ENCODE measurements around the gene TTC28.
"Not testable (repeated sequence)": the region's sequence is repeated elsewhere in the genome, so short reads cannot be mapped to it uniquely, and the experiment has no call there.

TTC28 gene

DNA sequence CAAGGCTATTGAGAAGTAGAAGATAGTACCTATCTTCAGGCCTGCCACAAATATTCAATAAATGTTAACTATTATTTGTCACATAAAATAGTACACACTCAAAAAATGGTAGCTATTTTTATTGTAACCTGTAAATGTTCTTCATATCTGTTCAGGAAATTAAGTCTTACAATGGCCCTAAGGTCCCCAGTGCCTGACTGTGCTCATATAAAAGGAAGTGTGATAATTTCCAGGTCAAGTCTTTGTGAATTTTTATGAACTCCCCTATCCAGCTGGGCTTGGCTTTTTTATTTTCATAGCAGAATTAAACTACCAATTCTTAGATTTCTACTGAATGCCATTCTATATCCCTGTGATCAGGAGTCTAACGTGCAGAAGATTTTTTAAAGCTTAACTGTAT, 476.4 kb downstream of the TTC28 start:
- H3K4me3 ChIP-seq (ENCODE audit: low read length): no peak overlapping the region
- no peak for TF ChIP-seq ZNF274 (IDR thresholded peaks at IDR 0.05; ENCODE audit: low read depth, low read length)

DNA sequence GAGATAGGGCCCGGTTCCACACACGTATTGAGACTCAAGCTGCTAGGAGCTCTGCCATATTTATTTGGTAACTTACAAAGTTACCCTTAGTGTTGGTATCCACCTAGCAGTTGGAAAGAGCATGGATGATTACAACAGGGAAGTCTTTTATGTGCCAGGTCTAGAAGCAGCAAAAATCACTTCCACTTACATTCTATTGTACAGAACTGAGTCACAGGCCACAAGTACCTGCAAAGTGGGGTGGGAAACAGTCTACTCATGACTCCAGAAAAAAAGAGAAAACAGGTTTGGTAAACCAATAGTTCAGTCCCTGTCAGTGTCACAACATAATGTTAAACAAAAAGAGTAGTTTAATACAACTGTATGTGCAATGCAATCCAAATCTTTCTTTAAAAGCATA, 480.9 kb downstream of the TTC28 start:
- no peak for TF ChIP-seq ZNF274 (IDR thresholded peaks at IDR 0.05; ENCODE audit: low read depth, low read length)
- no peak overlapping the region for H3K4me3 ChIP-seq (ENCODE audit: low read length)

DNA sequence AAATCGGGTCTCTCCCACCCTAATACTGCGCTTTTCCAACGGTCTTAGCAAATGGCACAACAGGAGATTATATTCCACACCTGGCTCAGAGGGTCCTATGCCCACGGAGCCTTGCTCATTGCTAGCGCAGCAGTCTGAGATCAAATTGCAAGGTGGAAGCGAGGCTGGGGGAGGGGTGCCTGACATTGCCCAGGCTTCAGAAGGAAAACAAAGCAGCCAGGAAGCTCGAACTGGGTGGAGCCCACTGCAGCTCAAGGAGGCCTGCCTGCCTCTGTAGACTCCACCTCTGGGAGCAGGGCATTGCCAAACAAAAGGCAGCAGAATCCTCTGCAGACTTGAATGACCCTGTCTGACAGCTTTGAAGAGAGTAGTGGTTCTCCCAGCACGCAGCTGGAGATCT, 488.1 kb downstream of the TTC28 start:
- H3K4me3 ChIP-seq (ENCODE audit: low read length): not testable (repeated sequence)

DNA sequence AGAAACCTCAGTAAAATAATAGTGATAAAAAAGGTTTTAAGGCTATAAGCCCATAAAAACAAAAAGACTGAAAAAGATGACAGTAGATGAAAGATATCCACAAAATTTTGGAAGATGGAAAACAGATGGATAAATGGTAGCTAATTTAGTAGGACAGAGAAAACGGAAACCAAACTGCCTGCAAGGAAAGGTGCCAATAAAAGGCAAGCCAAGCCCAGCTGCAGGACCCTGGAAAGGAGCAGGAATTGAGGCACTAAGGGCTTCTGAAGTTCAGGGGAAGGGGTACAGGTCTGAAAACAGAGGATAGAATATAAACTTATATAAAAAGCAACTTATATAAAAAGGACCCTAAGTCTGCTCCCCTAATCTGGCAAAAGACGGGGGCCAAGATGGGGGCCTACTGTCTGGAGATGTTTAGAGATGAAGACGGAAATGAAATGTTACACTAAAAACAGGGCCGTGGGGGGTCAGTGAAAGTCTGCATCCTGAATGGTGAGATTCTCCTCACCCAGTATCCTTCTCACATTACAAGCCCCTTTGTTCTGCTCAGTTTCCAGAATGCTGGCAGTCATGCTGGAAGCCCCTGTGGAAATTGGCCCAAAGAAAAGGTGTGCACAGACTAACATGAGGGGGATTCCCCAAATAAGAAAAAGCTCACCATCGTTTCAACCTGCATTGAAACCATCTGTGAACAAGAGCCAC, 491.3 kb downstream of the TTC28 start:
- no peak for TF ChIP-seq ZNF274 (IDR thresholded peaks at IDR 0.05; ENCODE audit: low read depth, low read length)

DNA sequence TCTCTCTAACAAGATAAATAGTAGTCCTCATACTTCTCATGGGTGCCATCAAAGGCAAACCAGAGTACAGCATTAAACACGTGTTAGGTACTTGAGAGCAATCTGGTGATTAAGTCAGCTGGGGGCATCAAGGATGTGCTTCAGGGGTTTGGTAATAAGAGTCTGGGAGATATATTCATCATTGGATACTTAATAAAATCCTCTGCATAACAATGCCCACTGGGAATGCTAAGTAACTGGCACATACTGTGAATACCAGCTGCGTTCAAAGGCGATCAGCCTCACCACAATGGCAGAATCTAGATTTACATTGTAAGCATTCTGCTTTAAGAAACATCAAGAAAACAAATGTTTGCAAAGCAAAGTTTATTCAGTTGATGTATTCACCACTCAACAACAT, 492.0 kb downstream of the TTC28 start:
- TF ChIP-seq ZNF274 (IDR thresholded peaks at IDR 0.05; ENCODE audit: low read depth, low read length): no peak
- no peak overlapping the region for H3K4me3 ChIP-seq (ENCODE audit: low read length)

More for the DNA sequence above, 491.3 kb downstream of the TTC28 start:
- no peak overlapping the region for H3K4me3 ChIP-seq (ENCODE audit: low read length)

DNA sequence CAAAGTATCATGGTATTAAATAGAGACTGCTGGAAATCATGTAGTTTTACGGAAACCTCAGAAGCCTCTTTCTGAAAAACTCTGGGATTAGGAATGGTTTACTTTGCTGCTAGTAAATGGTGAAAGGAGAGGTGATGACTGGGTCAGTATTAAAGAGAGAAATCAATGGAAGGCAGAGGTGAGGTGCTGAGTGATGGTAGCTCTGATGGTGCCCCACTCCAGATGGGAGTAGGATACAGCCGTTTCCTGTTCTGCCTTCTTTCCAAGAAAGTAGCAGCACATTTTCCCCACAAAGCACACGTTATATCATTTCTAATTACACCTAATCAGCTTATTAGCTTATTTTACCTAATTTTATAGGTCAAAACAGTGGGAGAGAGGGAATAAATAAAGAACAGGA, 493.0 kb downstream of the TTC28 start:
- TF ChIP-seq ZNF274 (IDR thresholded peaks at IDR 0.05; ENCODE audit: low read depth, low read length): no peak

DNA sequence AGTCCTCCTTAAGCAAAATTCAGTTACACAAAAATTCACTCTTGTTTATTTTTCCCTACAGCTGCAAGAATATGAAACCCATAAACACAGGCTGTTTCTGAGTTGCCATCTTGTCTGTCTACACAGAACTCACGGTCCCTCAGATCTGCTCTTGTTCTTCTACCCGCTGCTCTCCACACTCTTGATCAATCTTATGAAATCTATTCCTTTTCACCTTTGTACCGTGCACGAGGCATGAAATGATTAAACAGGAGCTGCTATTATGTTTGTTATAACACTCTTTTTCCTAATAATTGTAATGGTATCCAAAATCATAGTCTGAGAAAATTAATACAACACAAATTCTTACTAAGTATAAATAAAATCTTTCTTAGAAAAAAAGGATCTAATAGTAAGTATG, 494.5 kb downstream of the TTC28 start:
- no peak for TF ChIP-seq ZNF274 (IDR thresholded peaks at IDR 0.05; ENCODE audit: low read depth, low read length)
- H3K4me3 ChIP-seq (ENCODE audit: low read length): no peak overlapping the region

More for the DNA sequence above, 493.0 kb downstream of the TTC28 start:
- no peak overlapping the region for H3K4me3 ChIP-seq (ENCODE audit: low read length)

DNA sequence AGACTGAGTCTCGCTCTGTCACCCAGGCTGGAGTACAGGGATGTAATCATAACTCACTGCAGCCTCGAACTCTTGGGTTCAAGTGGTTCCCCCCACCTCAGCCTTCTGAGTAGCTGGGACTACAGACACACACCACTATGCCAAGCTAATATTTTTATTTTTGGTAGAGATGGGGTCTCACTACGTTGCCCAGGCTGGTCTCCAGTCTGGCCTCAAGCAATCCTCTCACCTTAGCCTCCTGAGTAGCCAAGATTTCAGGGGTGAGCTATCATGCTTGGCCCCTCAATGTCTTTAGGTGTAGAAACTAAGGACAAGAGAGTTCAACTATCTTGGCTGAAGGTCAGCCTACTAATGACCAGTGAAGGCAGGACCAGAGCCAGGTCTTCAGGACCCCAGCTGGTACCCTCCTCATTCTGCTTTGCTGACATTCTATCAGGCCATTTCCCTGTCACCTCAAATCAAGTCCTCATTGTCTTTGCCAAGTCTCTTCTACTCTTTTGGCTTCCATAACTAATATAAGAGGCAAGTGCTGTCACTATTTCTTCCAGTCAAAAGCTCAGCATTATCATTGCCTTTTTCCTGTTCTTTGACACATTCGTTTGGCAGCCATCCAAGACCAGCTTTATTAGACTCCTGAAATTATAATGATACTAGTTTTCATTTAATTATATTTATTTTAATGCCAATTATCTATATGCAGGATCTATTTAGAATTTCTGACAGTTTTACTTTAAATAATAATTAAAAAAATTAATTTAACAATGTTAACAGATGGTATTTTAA, 496.4 kb downstream of the TTC28 start:
- no peak overlapping the region for H3K4me3 ChIP-seq (ENCODE audit: low read length)
- no peak for TF ChIP-seq ZNF274 (IDR thresholded peaks at IDR 0.05; ENCODE audit: low read depth, low read length)

DNA sequence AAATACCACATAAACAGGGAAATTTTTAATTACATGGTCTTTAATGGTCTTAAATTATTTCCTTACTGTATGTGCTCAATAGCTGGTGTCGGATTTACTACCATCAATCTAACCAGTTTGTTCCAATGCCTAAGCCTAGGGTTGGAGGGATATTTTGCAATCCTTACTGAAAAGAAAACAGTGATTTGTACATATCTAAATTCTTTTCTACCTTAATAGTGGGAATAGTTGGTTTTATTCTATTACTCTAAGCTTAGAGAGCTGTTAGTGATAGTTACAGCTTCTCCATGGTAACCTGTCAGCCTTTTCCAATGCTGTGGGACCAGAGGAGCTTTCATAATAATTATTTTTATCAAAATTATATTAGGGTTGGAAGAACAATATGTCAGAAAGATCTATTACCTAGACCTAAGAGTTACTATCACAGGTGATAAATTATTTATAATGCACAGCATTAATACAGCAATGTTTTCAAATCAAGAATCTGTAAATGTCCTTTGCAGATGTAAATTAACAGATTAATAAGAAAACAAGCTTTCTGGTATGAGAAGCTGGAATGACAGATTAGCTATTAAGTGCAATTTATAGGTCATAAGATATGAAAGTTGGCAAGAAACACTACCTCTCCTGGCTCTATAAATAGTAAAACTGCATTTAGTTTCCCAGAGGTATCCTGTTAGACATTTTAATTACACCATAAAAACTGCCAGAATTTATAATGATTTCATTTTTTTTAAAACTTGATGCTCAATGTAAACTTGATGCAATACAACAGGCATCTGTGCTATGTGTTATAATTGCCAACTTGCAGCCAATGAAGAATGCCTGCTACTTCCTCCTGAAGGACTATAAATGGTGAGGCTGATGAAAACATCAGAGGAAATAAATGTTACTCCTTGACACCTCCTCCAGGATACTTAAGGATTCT, 498.6 kb downstream of the TTC28 start:
- no peak overlapping the region for H3K4me3 ChIP-seq (ENCODE audit: low read length)
- TF ChIP-seq ZNF274 (IDR thresholded peaks at IDR 0.05; ENCODE audit: low read depth, low read length): no peak

DNA sequence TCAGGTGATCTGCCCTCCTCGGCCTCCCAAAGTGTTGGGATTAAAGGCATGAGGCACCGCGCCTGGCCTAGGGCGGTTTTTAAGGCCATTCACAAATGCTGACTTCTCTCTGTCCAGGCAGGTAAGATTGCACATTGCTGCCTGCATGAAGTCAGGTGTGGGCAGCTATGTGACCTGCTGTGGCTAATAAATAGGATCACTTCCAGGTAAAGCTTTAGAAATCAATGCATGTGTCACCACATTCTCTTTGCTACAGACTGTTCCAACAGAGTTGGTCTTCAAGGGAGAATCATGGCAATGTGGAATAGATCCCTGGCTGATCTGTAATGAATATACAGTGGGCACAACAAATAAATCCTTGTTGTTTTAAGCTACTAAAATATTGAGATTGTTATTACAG, 500.2 kb downstream of the TTC28 start:
- no peak for TF ChIP-seq ZNF274 (IDR thresholded peaks at IDR 0.05; ENCODE audit: low read depth, low read length)
- H3K4me3 ChIP-seq (ENCODE audit: low read length): no peak overlapping the region

DNA sequence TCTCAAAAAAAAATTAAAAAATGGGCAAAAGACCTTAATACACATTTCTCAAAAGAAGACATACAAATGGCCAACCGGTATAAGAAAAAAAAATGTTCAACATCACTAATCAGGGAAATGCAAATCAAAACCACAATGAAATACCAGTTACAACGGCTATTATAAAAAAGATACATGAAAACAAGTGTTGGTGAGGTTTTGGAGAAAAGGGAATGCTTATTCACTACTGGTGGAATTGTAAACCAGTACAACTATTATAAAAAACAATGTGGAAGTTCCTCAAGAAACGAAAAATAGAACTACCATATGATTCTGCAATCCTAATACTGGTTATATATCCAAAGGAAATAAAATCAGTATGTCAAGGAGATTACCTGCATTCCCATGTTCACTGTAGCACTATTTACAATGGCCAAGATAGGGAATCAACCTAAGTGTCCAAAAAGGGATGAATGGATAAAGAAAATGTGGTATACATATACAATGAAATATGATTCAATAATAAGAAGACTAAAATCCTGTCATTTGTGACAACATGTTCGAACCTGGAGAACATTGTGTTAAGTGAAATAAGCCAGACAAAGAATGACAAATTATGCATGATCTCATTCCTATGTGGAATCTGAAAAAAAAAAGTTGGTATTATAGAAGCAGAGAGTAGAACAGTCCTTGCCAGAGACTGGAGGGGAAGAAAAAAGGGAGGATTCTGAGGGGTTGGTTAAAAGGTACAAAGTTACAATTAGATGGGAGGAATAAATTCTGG, 503.7 kb downstream of the TTC28 start:
- no peak overlapping the region for H3K4me3 ChIP-seq (ENCODE audit: low read length)
- TF ChIP-seq ZNF274 (IDR thresholded peaks at IDR 0.05; ENCODE audit: low read depth, low read length): no peak

DNA sequence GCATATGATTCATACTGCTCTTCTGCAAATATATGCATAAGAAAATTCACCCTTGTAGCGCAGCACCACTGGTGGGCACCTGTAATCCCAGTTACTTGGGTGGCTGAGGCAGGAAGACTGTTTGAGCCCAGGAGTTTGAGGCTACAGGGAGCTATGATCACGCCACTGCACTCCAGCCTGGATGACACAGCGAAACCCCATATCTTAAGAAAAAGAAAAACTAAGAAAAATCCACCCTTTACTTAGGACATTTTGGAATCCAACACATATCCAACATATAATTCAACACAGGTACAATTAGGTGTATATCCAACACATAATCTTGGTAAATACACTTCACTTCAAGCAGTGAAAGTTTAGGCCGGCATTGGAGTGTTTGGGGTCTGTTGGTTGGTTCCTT, 505.1 kb downstream of the TTC28 start:
- TF ChIP-seq ZNF274 (IDR thresholded peaks at IDR 0.05; ENCODE audit: low read depth, low read length): no peak
- H3K4me3 ChIP-seq (ENCODE audit: low read length): no peak overlapping the region

DNA sequence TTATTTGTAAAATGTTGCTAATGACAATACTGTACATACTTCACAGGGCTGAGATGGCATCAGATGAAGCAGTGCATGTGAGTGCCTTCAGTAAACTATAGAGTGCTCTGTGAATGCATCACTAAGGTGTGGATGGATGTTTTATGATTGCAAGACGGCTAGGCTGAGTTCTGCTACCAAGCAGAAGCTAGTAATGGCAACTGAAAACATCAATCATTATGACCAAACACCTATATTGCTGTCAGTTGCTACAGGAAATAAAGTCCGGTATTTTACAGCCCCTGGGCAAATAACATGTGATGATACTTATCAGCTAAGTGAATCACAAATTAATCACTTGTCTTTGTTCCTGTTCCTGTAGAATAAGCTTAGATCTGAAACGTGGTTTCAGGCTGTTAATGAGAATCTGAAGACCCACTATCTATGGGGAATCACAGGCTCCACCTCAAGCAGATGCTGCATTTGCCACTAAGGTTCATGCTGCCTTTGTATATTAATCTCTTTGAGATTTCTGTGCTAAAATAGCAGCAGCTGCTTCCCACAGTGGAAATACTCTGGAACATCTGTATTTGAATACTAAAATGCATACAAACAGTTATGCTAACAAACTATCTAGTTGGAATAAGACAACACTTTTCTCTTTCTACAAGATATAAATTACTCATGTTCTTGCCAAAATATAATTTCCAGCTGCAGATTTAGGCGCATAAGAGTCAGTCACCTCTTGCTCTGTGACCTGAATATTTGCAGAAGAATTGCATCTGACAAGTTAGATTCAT, 506.6 kb downstream of the TTC28 start:
- TF ChIP-seq ZNF274 (IDR thresholded peaks at IDR 0.05; ENCODE audit: low read depth, low read length): no peak
- H3K4me3 ChIP-seq (ENCODE audit: low read length): no peak overlapping the region
